HepG2 (cell line): ENCODE data around the gene HSDL1.

Experiments used
- CBX2 ChIP-seq, 2 experiments: fragments of 200-600 bp in 1 of 2; sonication (generic); formaldehyde crosslinking in 1 of 2; IDR thresholded peaks; 2 replicates each; pipeline versions ENCODE4 v1.7.0 to v1.8.1; 2018 to 2022; ENCODE audit warnings: low read depth in 2 of 2, low read length in 1 of 2, mild to moderate bottlenecking in 1 of 2, missing genetic modification reagents in 1 of 2
- SALL2 ChIP-seq: sonication (generic); formaldehyde crosslinking; IDR thresholded peaks from 2 replicates; pipeline ENCODE4 v1.8.1; 2023; ENCODE audit warnings: mild to moderate bottlenecking, missing genetic modification reagents, inconsistent platforms

DNA sequence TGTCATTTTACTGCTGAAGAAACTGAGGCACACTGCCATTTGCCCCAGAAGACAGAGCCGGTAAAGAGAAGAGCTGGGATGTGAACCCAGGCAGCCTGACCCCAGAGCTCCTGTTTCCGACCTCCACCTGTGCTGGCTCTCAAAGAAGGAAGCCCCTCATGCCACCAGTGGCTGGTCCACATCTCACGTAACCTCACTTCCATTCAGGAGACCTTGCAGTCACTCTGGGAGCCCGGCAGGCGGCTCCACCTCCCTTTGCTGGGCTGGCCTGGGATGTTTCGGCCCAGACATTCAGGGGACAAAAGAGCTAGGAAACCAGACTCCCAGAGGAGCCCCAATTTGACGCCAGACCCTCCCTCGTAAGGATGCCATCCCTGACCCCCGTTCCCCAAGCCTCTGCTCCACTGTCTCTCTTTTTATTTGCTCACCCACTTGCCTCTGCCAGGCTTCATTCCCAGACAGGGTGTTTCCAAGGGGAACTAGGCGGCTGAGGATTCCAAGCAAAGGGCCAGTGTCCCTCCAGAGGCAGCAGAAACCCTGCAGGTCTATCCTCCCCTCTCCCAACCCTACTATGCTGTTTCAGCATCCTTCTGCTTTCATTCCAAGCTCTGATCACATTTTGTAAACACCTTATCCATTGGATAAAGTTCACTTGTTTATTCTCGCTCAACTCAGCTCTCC is 39.1 kb upstream of the HSDL1 start:
- TF ChIP-seq CBX2 (IDR thresholded peaks at IDR 0.05; ENCODE audit: low read depth, low read length) = no peak
- TF ChIP-seq CBX2 (CRISPR knock-in tag; IDR thresholded peaks at IDR 0.05; ENCODE audit: low read depth) = no peak
- no peak for TF ChIP-seq SALL2 (CRISPR knock-in tag)
